Ovary (tissue), 9 donors: Measurements from ENCODE around the gene LAYN. TPM values are rescaled to one million over a fixed set of nuclear protein-coding genes. Genes with fewer than 3 reads are reported as not detected.

ENCODE experiments used
- DNase-seq, 5 donors: peaks; one replicate each; pipeline ENCODE4 v3.0.0-alpha.2; 2019 to 2020
- H3K27ac ChIP-seq, 2 donors: fragments of 200-600 bp; one replicate each; pipeline versions ENCODE4 v1.5.1 to v1.8.0; 2019 to 2022
- H3K27me3 ChIP-seq: fragments of 200-600 bp; one replicate; pipeline ENCODE4 v1.8.0; 2022
- H3K36me3 ChIP-seq: fragments of 200-600 bp; sonication (generic); one replicate; pipeline ENCODE4 v1.5.1; 2019
- H3K4me1 ChIP-seq: one replicate; pipeline ENCODE4 v1.8.1; 2013; ENCODE audit warnings: mild to moderate bottlenecking, moderate library complexity; ENCODE audit not compliant: insufficient read depth
- H3K4me3 ChIP-seq: fragments of 200-600 bp; sonication (generic); one replicate; pipeline ENCODE4 v1.5.1; 2017
- H3K9me3 ChIP-seq, 2 donors: fragments of 200-600 bp in 1 of 2; sonication (generic) in 1 of 2; one replicate each; pipeline versions ENCODE4 v1.5.1 to v1.8.1; 2013 to 2019; ENCODE audit warnings: mild to moderate bottlenecking in 1 of 2, moderate library complexity in 1 of 2
- EP300 ChIP-seq: sonication (generic); formaldehyde crosslinking; IDR thresholded peaks from one replicate; pipeline ENCODE4 v1.6.1; 2017; ENCODE audit warnings: antibody characterized with exemption
- POLR2A ChIP-seq: fragments of 450-650 bp; IDR thresholded peaks from one replicate; pipeline ENCODE4 v1.6.1; 2017; ENCODE audit warnings: antibody characterized with exemption, mild to moderate bottlenecking, moderate library complexity
- WGBS, 3 donors: extraction: QIAGEN DNeasy Blood & Tissue Kit in 1 of 3; methylation state at CpG; one replicate each; pipeline versions ENCODE4 v1.1.5 to v1.1.7; 2013 to 2017; 5-methylcytosine and 5-hydroxymethylcytosine counted together
- intact Hi-C, 4 donors: fragments of 100-400 bp; cut with DNase I; formaldehyde crosslinking; loops; one replicate each; pipeline versions ENCODE4 v1.11.0 to v1.15.1; 2022 to 2023
- polyA plus RNA-seq, 2 donors: library from polyadenylated mRNA; stranded (reverse); fragments of 200-250 nt in 1 of 2; fragments of 350-450 nt in 1 of 2; fragmentation: Illumina TruSeq in 1 of 2; extraction: RNeasy Lipid Tissue Mini Kit (QIAGEN cat#74804) in 1 of 2; gene quantifications; one replicate each; pipeline ENCODE4 v1.2.3, GENCODE V29; 2013 to 2014
- total RNA-seq, 7 donors: library from RNA; depleted of rRNA in 2 of 7; stranded (reverse); fragments of >200 nt in 2 of 7; fragmentation: NEBNext Ultra II Directional in 3 of 7; extraction: Animal tissue kit (Norgen Biotek cat#: 25700) in 3 of 7; gene quantifications; one replicate each; pipeline versions ENCODE4 v1.1.0 to v1.2.4, GENCODE V29; 2016 to 2023
- TF ChIP-seq, protein P1 (sequence below), 3 donors: fragments of 450-650 bp in 2 of 3; fragments of 200-600 bp in 1 of 3; IDR thresholded peaks; one replicate each; pipeline versions ENCODE4 v1.5.1 to v1.8.0; 2016 to 2022; ENCODE audit warnings: antibody characterized with exemption in 3 of 3, mild to moderate bottlenecking in 1 of 3
- donor health status: DM: no; HTN: no; CAD: no; lungs with moderate emphysema.
- donor health status: DM: no; HTN: no; CAD: no.
- donor health status: Bipolar disorder and iron deficiency.
- donor health status: DM: yes; HTN: yes; CAD: no.
- donor health status: DM: no; HTN: no; CAD: no.
- donor health status: DM: yes; HTN: yes; CAD: no.

Gene LAYN
- total and polyA plus RNA-seq, 9 donors: 17.8 to 45.7 (median 29.1) TPM

DNA sequence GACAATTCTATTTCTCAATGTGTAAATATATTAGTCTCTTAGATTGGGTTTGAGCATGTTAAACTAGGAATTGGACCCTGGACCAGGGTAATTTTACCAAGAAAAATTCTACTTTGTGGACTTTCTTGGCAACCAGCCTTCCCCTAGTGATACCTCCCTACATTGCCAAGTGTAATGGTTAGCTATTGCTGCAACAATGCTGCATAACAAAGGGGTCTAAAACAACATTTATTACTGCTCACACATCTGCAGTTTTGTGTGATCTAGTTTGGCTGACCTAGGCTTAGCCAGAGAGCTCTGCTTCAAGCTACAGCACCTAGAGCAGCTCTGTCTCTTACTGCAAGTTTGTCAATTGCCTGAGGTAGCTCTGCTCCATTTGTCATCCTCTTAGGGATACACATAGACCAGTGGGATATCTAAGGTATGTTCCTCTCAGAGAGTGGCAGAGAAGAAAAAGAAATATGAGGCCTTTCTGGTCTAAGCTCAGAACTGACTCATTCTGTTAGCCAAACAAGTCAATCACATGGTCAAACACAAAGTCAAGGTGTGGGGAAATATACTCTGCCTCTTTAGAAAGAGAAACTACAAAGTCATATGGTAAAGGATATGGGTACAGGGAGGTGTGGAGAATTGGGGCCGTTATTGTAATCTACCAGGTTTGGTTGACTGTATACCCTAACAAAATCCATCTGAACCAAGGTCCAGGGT lies 2.0 kb upstream of the LAYN start:
- no peak for DNase-seq
- no peaks in the 10 kb centered on the region for H3K36me3 ChIP-seq
- intact Hi-C loops: no loop called here
- no peaks in the 10 kb centered on the region for H3K27me3 ChIP-seq
- H3K27ac ChIP-seq: no peak overlapping the region
- H3K4me1 ChIP-seq: no peaks in the 10 kb centered on the region
- H3K9me3 ChIP-seq: no peaks in the 10 kb centered on the region
- no peak overlapping the region for H3K4me3 ChIP-seq
- WGBS, 3 donors: 90 to 95% (median 94%) methylated on average over 1 of the region's 1 CpG
- no peak for TF ChIP-seq EP300
- TF ChIP-seq POLR2A: no peak
- TF ChIP-seq, protein P1, sequence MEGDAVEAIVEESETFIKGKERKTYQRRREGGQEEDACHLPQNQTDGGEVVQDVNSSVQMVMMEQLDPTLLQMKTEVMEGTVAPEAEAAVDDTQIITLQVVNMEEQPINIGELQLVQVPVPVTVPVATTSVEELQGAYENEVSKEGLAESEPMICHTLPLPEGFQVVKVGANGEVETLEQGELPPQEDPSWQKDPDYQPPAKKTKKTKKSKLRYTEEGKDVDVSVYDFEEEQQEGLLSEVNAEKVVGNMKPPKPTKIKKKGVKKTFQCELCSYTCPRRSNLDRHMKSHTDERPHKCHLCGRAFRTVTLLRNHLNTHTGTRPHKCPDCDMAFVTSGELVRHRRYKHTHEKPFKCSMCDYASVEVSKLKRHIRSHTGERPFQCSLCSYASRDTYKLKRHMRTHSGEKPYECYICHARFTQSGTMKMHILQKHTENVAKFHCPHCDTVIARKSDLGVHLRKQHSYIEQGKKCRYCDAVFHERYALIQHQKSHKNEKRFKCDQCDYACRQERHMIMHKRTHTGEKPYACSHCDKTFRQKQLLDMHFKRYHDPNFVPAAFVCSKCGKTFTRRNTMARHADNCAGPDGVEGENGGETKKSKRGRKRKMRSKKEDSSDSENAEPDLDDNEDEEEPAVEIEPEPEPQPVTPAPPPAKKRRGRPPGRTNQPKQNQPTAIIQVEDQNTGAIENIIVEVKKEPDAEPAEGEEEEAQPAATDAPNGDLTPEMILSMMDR (IDR thresholded peaks at IDR 0.05): no peak

DNA sequence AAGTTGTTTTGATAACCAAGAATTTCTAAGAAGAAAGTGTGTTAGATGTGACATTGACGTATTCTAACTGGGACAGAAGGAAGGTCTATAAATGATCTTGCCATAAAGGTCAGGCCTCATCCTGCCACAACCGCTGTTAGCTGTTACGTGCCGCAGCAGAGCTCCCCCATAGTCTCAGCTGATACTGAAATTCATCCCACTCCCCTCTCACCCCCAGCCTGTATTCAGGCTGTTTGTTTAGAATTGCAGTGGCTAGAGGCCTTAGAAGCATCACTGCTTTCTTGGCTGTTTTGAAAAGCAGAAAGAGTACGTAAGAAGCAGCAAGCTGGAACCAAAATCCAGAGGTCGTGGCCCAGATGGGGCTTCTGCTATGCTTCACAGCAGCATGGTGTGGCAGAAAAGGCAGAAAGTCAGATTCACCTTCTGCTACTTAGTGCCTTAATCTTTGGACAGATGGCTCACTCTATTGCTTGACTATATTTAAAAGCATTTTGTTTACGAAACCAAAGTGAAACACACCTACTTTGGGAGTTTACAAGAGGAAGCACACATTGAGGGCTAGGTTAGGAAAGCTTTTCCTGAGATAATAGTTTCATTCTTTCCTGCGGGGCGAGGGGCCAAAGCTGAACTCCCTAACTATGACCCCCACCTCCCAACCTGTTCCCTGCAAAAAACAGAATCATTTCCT lies 950 bp upstream of the LAYN start:
- Histone ChIP-seq H3K36me3 (no peaks in the 10 kb centered on the region), H3K4me3 (peak overlapping the region; percentile 61), H3K4me1 (no peaks in the 10 kb centered on the region), H3K27me3 (no peaks in the 10 kb centered on the region), H3K27ac (peak overlapping the region in 1 of 2 donors; percentile 75), H3K9me3 (no peaks in the 10 kb centered on the region)
- intact Hi-C loops: no loop called here
- TF ChIP-seq POLR2A (no peak), EP300 (no peak)
- TF ChIP-seq, protein P1 (IDR thresholded peaks at IDR 0.05): no peak
- no peak for DNase-seq
- WGBS, 3 donors: 70 to 78% (median 73%) methylated on average over 9 of the region's 9 CpGs

DNA sequence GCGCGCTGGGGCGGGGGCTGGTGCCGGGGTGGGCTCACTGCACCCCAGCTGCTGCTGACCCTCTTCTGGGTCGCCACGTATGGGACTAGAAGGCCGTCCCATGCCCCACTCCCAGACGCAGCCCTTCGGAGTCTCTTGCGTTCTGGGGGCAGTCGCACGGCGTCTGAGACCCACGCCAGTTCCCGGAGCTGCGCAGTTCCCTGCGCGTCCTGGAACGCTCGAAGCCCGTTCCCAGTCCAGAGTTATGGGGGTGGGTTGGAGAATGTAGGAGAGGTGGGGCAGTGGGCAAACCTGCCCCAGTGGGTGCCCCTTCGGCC lies 375 bp downstream of the LAYN start:
- H3K9me3 ChIP-seq: no peaks in the 10 kb centered on the region
- H3K4me3 ChIP-seq: peak overlapping the region; percentile 61
- no peaks in the 10 kb centered on the region for H3K36me3 ChIP-seq
- no peak for TF ChIP-seq EP300
- TF ChIP-seq, protein P1 (IDR thresholded peaks at IDR 0.05): no peak
- no peak for TF ChIP-seq POLR2A
- no peaks in the 10 kb centered on the region for H3K27me3 ChIP-seq
- intact Hi-C loops: no loop called here
- 1% methylated on average over 21 to 22 of the region's 22 CpGs for WGBS, 3 donors
- H3K27ac ChIP-seq: peak overlapping the region; percentile 75 to 86
- peak in 1 of 5 donors; percentile 68 for DNase-seq
- H3K4me1 ChIP-seq: no peaks in the 10 kb centered on the region

DNA sequence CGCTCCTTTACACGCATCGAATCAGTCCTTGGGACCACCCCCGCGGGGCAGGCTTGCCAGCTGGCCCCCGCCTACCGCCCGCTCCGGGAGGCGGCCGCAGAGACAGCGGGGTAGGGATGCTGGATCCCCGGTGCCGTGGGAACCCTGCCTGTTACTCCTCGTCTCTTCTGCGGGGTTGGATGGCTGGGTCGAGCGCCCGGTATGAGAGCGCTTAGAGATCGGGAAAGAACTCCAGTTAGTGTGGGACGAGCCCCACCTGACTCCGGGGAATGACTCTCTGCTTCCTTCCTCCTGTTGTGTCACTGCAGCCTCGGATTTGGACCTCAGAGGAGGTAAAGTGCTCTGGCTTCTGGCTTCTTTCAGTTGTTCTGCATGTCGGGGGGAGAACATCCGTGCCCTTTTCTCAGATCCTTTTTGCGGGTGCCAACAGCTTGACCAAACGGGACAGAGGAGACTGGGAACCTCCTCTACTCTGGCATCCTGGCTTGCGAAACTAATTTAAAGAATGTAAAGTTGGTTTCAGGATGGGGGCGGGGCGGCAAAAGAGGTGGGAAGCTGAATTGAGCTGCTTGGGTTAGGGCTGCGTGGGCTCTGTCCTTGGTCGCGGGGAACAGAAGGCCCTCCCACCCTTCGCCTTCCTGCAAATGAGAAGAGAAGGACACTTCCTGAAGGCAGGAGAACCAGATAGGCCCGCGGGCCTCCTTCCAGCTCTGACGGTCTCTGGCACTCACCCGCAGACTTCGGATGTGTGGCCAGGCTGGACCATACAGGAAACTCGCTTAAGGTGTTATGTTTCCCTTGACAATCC lies 938 bp downstream of the LAYN start:
- peak; percentile 69 to 83 (median 80) for DNase-seq
- H3K27ac ChIP-seq: peak overlapping the region; percentile 75 to 86
- no peaks in the 10 kb centered on the region for H3K27me3 ChIP-seq
- H3K36me3 ChIP-seq: no peaks in the 10 kb centered on the region
- TF ChIP-seq POLR2A (peak; percentile 27), EP300 (no peak)
- TF ChIP-seq, protein P1 (IDR thresholded peaks at IDR 0.05): no peak
- WGBS, 3 donors: 3 to 5% (median 3%) methylated on average over 40 to 41 of the region's 41 CpGs
- intact Hi-C loops: no loop called here
- no peaks in the 10 kb centered on the region for H3K4me1 ChIP-seq
- peak overlapping the region; percentile 61 for H3K4me3 ChIP-seq
- H3K9me3 ChIP-seq: no peaks in the 10 kb centered on the region
